Right cardiac atrium (tissue), 5 donors: ENCODE data around the gene MTRR. TPM values are rescaled to one million over a fixed set of nuclear protein-coding genes. Genes with fewer than 3 reads are reported as not detected.

Source experiments
- ATAC-seq, 2 donors: fragments of 200-7000 bp; cut with Tn5 transposase; one replicate each; pipeline versions ENCODE4 v1.8.0 to v1.9.1; 2020; ENCODE audit warnings: moderate library complexity in 2 of 2, mild to moderate bottlenecking in 1 of 2
- DNase-seq, 3 donors: peaks; one replicate each; pipeline ENCODE4 v3.0.0-alpha.2; 2020
- H3K27ac ChIP-seq: one replicate; pipeline ENCODE4 v1.5.1; 2013; ENCODE audit warnings: mild to moderate bottlenecking, low read length, control low read depth, moderate library complexity
- H3K27me3 ChIP-seq: one replicate; pipeline ENCODE4 v1.6.1; 2013; ENCODE audit not compliant: control insufficient read depth, insufficient read depth
- H3K4me1 ChIP-seq: one replicate; pipeline ENCODE4 v1.6.1; 2013; ENCODE audit warnings: low read length; ENCODE audit not compliant: control insufficient read depth, insufficient read depth
- H3K4me3 ChIP-seq: one replicate; pipeline ENCODE4 v1.5.1; 2013; ENCODE audit warnings: low read length, control low read depth
- H3K9me3 ChIP-seq: one replicate; pipeline ENCODE4 v1.6.1; 2013; ENCODE audit warnings: low read length; ENCODE audit not compliant: control insufficient read depth
- WGBS: extraction: QIAGEN DNeasy Blood & Tissue Kit; methylation state at CpG from one replicate; pipeline ENCODE4 v1.1.7; 2013; 5-methylcytosine and 5-hydroxymethylcytosine counted together
- intact Hi-C, 4 donors: fragments of 100-400 bp; cut with DNase I; formaldehyde crosslinking; loops; one replicate each; pipeline versions ENCODE4 v1.11.0 to v1.14.0; 2022 to 2023
- polyA plus RNA-seq: library from polyadenylated mRNA; stranded (reverse); fragments of 200-250 nt; gene quantifications from one replicate; pipeline ENCODE4 v1.2.3, GENCODE V29; 2013
- total RNA-seq, 4 donors: library from RNA; stranded (reverse); fragmentation: NEBNext Ultra II Directional; extraction: Animal tissue kit (Norgen Biotek cat#: 25700); gene quantifications; one replicate each; pipeline ENCODE4 v1.2.1, GENCODE V29; 2021
- donor health status: healthy with polysubstance abuse.
- donor health status: DM: no; HTN: yes; CAD: no.
- donor health status: DM: no; HTN: no; CAD: no.
- donor health status: DM: no; HTN: yes; CAD: no; lungs with severe emphysema.
- donor health status: DM: yes; HTN: yes; CAD: no.

MTRR gene
- total and polyA plus RNA-seq, 5 donors, result 15.0 to 41.1 (median 30.8) TPM

- WGBS, result 42% methylated on average over 7 of the region's 7 CpGs
- no peaks in the 10 kb centered on the region for H3K27me3 ChIP-seq
- no peaks in the 10 kb centered on the region for H3K4me1 ChIP-seq
- no peak for ATAC-seq
- intact Hi-C loops, result loop anchor here in 1 of 4 donors (10.0 kb wide), 1 partner anchor 1279 kb away; no protein-coding TSS in a partner anchor
- peaks cover 5% of the 10 kb centered on the region for H3K9me3 ChIP-seq
- H3K4me3 ChIP-seq, result no peak overlapping the region
- DNase-seq, result no peak
- H3K27ac ChIP-seq, result no peak overlapping the region
Measured at GRCh38 chr5:7925961-7926695, 57.2 kb downstream of the MTRR start.

- WGBS, result 86% methylated on average over 6 of the region's 6 CpGs
- intact Hi-C loops, result loop anchor here in 1 of 4 donors (10.0 kb wide), 1 partner anchor 1278 kb away; no protein-coding TSS in a partner anchor
Measured at GRCh38 chr5:7926720-7927119, 57.8 kb downstream of the MTRR start.

GRCh38 chr5:7927466-7928375 is 58.8 kb downstream of the MTRR start:
- no peak overlapping the region for H3K4me3 ChIP-seq
- DNase-seq (peak; percentile 33 to 65 (median 58)), ATAC-seq (peak; percentile 71 to 83)
- intact Hi-C loops, result loop anchor here in 1 of 4 donors (10.0 kb wide), 1 partner anchor 1277 kb away; no protein-coding TSS in a partner anchor
- no peaks in the 10 kb centered on the region for H3K27me3 ChIP-seq
- no peaks in the 10 kb centered on the region for H3K4me1 ChIP-seq
- H3K9me3 ChIP-seq, result peaks cover 6% of the 10 kb centered on the region
- 55% methylated on average over 26 of the region's 26 CpGs for WGBS
- H3K27ac ChIP-seq, result no peak overlapping the region

More at GRCh38 chr5:7926720-7927119, 57.8 kb downstream of the MTRR start:
- DNase-seq (no peak), ATAC-seq (no peak)
- Histone ChIP-seq H3K27me3 (no peaks in the 10 kb centered on the region), H3K4me3 (no peak overlapping the region), H3K27ac (no peak overlapping the region), H3K9me3 (peaks cover 6% of the 10 kb centered on the region), H3K4me1 (no peaks in the 10 kb centered on the region)

- Histone ChIP-seq H3K4me3 (no peak overlapping the region), H3K9me3 (peaks cover 7% of the 10 kb centered on the region), H3K27me3 (no peaks in the 10 kb centered on the region), H3K4me1 (no peaks in the 10 kb centered on the region), H3K27ac (no peak overlapping the region)
- intact Hi-C loops, result no loop called here
- DNase-seq, result no peak
- 46% methylated on average over 5 of the region's 5 CpGs for WGBS
- ATAC-seq, result no peak
Measured at GRCh38 chr5:7930011-7930410, 61.1 kb downstream of the MTRR start.

- DNase-seq, result no peak
- intact Hi-C loops, result no loop called here
- WGBS, result 87% methylated on average over 3 of the region's 3 CpGs
Measured at GRCh38 chr5:7941692-7942091, 72.7 kb downstream of the MTRR start.

GRCh38 chr5:7947301-7947700 is 78.4 kb downstream of the MTRR start:
- no peaks in the 10 kb centered on the region for H3K9me3 ChIP-seq
- DNase-seq (no peak), ATAC-seq (no peak)
- no peaks in the 10 kb centered on the region for H3K4me1 ChIP-seq
- 85% methylated on average over 4 of the region's 4 CpGs for WGBS
- no peak overlapping the region for H3K27ac ChIP-seq
- intact Hi-C loops, result no loop called here
- H3K27me3 ChIP-seq, result no peaks in the 10 kb centered on the region
- H3K4me3 ChIP-seq, result no peak overlapping the region

More at GRCh38 chr5:7941692-7942091, 72.7 kb downstream of the MTRR start:
- H3K4me3 ChIP-seq, result no peak overlapping the region
- no peak overlapping the region for H3K27ac ChIP-seq
- H3K9me3 ChIP-seq, result peaks cover 2% of the 10 kb centered on the region
- H3K4me1 ChIP-seq, result no peaks in the 10 kb centered on the region
- ATAC-seq, result no peak
- no peaks in the 10 kb centered on the region for H3K27me3 ChIP-seq

Other genes with a start within 250 kb of the MTRR start
- gene CFAP90, start 18.0 kb upstream of the MTRR start, total RNA-seq, result under 1 TPM in 3 of 4 donors, not detected in 1; 0.09 to 0.33 (median 0.24) TPM
- gene CFAP90, start 18.0 kb upstream of the MTRR start, polyA plus RNA-seq, result 0.05 TPM
- gene FASTKD3, start 117 bp upstream of the MTRR start, total RNA-seq, result 1 to 10 TPM; 3.5 to 5.8 (median 4.7) TPM
- 6.2 TPM for gene FASTKD3, start 117 bp upstream of the MTRR start, polyA plus RNA-seq